GDM1 (cell line): ENCODE measurements around the gene PCNX1.
"Not testable (repeated sequence)": the region's sequence is repeated elsewhere in the genome, so short reads cannot be mapped to it uniquely, and the experiment has no call there.

Source experiments
- DNase-seq: peaks from one replicate; lab custom pipeline; 2025; lab: John Stamatoyannopoulos, UW

Gene PCNX1

GRCh38 chr14:70907176-70907995 is at the start of gene PCNX1:
Gene PCNX1 (plus strand): TSS chr14:70907459. CDS start chr14:70907851, 392 bp downstream.
- DNase-seq, result peak; percentile 88

GRCh38 chr14:70857496-70857890 is 49.8 kb upstream of the PCNX1 start:
- no peak for DNase-seq

- DNase-seq, result no peak
These were observed 48.6 kb upstream of the PCNX1 start for GRCh38 chr14:70858641-70859040.

GRCh38 chr14:70866992-70867391 is 40.3 kb upstream of the PCNX1 start:
- not testable (repeated sequence) for DNase-seq

- no peak for DNase-seq
These were observed 36.3 kb upstream of the PCNX1 start for GRCh38 chr14:70871001-70871400.

GRCh38 chr14:70871863-70872677 is 35.2 kb upstream of the PCNX1 start:
- DNase-seq, result no peak

GRCh38 chr14:70872678-70873020 is 34.6 kb upstream of the PCNX1 start:
- no peak for DNase-seq

GRCh38 chr14:70873627-70874026 is 33.6 kb upstream of the PCNX1 start:
- no peak for DNase-seq

- not testable (repeated sequence) for DNase-seq
These were observed 31.3 kb upstream of the PCNX1 start for GRCh38 chr14:70875811-70876460.

- DNase-seq, result no peak
These were observed 27.8 kb upstream of the PCNX1 start for GRCh38 chr14:70879448-70879847.

GRCh38 chr14:70880888-70881287 is 26.4 kb upstream of the PCNX1 start:
- not testable (repeated sequence) for DNase-seq

GRCh38 chr14:70881549-70882177 is 25.6 kb upstream of the PCNX1 start:
- DNase-seq, result no peak

- DNase-seq, result peak; percentile 24
These were observed 24.3 kb upstream of the PCNX1 start for GRCh38 chr14:70882776-70883492.

- DNase-seq, result no peak
These were observed 22.5 kb upstream of the PCNX1 start for GRCh38 chr14:70884595-70885342.

GRCh38 chr14:70885343-70886022 is 21.8 kb upstream of the PCNX1 start:
- no peak for DNase-seq

GRCh38 chr14:70886421-70887206 is 20.6 kb upstream of the PCNX1 start:
- DNase-seq, result peak; percentile 73

GRCh38 chr14:70887207-70887681 is 20.0 kb upstream of the PCNX1 start:
- DNase-seq, result no peak

GRCh38 chr14:70887737-70888499 is 19.3 kb upstream of the PCNX1 start:
- no peak for DNase-seq
